ENCODE results near the gene SPATS2.

- TF ChIP-seq CTCF (IDR thresholded peaks at IDR 0.05 in 2 of 3, conservative IDR thresholded peaks at IDR 0.05 in 1 of 3; ENCODE audit: borderline replicate concordance in 1 of 3, insufficient read depth in 1 of 3, low read depth in 2 of 3, low read length in 2 of 3), result no peak
- no peak for TF ChIP-seq TCF7L2 (IDR thresholded peaks at IDR 0.05; ENCODE audit: borderline replicate concordance, extremely low read depth, insufficient read depth, insufficient read length)
- no peak; the same call in 1 of the 2 replicates for TF ChIP-seq POLR2AphosphoS5 (IDR thresholded peaks at IDR 0.05; ENCODE audit: low read depth, low read length)
- no peak for TF ChIP-seq ZFX (IDR thresholded peaks at IDR 0.05)
- no peak for TF ChIP-seq CBX3 (IDR thresholded peaks at IDR 0.05; ENCODE audit: low read depth)
- TF ChIP-seq SRF (IDR thresholded peaks at IDR 0.05; ENCODE audit: low read depth), result no peak
- TF ChIP-seq RAD21 (IDR thresholded peaks at IDR 0.05; ENCODE audit: low read depth), result no peak
- TF ChIP-seq JUND (IDR thresholded peaks at IDR 0.05), result no peak
Measured at GRCh38 chr12:49330631-49331379, 36.5 kb upstream of the SPATS2 start.
